Measurements from ENCODE around the gene GLIS1. TPM values are rescaled to one million over a fixed set of nuclear protein-coding genes. Genes with fewer than 3 reads are reported as not detected.

Gene GLIS1
- total RNA-seq, 1 donor from 2014 or later: 1.6 TPM

DNA sequence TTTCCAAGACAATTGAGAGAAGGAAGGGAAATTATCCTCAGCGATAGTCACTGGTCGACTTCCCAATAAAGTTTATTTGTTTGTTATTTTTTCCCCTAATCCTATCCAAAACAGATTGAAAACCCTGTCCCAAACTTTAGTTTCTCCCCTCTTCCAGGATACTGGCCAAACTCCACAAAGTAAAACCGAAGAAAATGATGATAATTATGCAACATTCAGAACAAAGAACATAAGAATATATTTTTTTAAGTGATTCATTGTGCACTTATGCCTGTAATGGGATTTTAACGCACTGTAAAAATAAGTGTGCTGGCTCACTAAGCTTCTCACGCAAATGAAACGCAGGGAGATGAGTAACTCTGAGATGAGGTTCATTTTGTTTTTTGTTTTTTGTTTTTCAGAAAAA lies 6.0 kb downstream of the GLIS1 start:
- H3K9me3 Mint-ChIP-seq: no peaks in the 10 kb centered on the region
- H3K4me3 Mint-ChIP-seq: no peak overlapping the region
- no peaks in the 10 kb centered on the region for H3K36me3 Mint-ChIP-seq
- H3K27me3 Mint-ChIP-seq (ENCODE audit: low read depth): peaks cover 65% of the 10 kb centered on the region
- H3K27ac Mint-ChIP-seq: no peak overlapping the region
- no peak for DNase-seq (ENCODE audit: low spot score in 2 of 2, unreplicated experiment in 2 of 2)
- peaks cover 35% of the 10 kb centered on the region for H3K4me1 Mint-ChIP-seq
- TF ChIP-seq, protein P1, sequence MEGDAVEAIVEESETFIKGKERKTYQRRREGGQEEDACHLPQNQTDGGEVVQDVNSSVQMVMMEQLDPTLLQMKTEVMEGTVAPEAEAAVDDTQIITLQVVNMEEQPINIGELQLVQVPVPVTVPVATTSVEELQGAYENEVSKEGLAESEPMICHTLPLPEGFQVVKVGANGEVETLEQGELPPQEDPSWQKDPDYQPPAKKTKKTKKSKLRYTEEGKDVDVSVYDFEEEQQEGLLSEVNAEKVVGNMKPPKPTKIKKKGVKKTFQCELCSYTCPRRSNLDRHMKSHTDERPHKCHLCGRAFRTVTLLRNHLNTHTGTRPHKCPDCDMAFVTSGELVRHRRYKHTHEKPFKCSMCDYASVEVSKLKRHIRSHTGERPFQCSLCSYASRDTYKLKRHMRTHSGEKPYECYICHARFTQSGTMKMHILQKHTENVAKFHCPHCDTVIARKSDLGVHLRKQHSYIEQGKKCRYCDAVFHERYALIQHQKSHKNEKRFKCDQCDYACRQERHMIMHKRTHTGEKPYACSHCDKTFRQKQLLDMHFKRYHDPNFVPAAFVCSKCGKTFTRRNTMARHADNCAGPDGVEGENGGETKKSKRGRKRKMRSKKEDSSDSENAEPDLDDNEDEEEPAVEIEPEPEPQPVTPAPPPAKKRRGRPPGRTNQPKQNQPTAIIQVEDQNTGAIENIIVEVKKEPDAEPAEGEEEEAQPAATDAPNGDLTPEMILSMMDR (IDR thresholded peaks at IDR 0.05; ENCODE audit: unreplicated experiment): no peak

DNA sequence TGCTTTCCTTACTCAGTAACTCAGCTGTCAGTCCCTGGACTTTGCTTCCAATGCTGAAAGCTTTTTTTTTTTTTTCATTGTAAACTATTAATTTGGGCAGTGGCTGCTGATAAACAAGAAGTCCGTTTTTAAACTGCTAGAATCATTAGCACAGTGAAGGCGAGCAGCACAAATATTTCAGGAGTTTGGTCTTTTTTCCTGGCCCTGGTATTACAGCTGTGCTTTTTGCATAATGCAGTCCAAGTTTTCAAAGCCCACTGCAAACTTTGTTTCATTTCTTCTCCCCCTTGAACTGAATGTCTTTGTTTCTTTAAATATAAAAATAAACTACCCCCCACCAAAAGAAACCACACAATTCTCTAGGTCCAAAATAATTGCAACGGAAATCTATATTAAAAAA lies 6.6 kb downstream of the GLIS1 start:
- Mint-ChIP-seq H3K27ac (no peak overlapping the region), H3K4me1 (peaks cover 35% of the 10 kb centered on the region), H3K27me3 (ENCODE audit: low read depth) (peaks cover 63% of the 10 kb centered on the region), H3K4me3 (no peak overlapping the region), H3K9me3 (no peaks in the 10 kb centered on the region), H3K36me3 (no peaks in the 10 kb centered on the region)
- TF ChIP-seq, protein P1 (IDR thresholded peaks at IDR 0.05; ENCODE audit: unreplicated experiment): no peak
- no peak for DNase-seq (ENCODE audit: low spot score in 2 of 2, unreplicated experiment in 2 of 2)

DNA sequence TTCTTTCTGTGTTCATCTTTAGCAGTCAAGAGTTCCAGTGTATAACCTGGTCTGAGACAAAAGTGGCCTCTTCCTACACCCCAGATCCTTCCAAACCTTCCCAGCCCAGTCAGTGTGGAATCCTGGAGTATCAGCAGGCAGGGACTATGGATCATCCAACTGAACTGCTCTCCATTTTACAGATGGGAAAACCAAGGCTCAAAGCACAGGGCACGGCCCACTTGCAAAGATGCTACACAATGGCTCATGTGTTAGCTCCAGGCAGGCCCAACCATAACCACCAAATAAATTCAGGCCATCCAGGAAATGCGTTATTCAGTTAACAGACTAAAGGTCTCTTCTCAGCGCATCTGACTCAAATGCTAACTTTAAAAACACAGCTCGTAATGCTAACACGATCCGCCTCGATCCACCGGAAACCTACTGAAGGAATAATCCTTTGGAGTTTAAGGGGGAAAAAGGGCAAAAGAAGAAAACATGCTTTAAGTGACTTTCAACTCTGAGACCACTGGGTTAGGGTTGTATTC lies 7.1 kb downstream of the GLIS1 start:
- no peak overlapping the region for H3K4me3 Mint-ChIP-seq
- TF ChIP-seq, protein P1 (IDR thresholded peaks at IDR 0.05; ENCODE audit: unreplicated experiment): no peak
- H3K4me1 Mint-ChIP-seq: peaks cover 35% of the 10 kb centered on the region
- peaks cover 57% of the 10 kb centered on the region for H3K27me3 Mint-ChIP-seq (ENCODE audit: low read depth)
- H3K36me3 Mint-ChIP-seq: no peaks in the 10 kb centered on the region
- no peaks in the 10 kb centered on the region for H3K9me3 Mint-ChIP-seq
- no peak for DNase-seq (ENCODE audit: low spot score in 2 of 2, unreplicated experiment in 2 of 2)
- H3K27ac Mint-ChIP-seq: no peak overlapping the region

DNA sequence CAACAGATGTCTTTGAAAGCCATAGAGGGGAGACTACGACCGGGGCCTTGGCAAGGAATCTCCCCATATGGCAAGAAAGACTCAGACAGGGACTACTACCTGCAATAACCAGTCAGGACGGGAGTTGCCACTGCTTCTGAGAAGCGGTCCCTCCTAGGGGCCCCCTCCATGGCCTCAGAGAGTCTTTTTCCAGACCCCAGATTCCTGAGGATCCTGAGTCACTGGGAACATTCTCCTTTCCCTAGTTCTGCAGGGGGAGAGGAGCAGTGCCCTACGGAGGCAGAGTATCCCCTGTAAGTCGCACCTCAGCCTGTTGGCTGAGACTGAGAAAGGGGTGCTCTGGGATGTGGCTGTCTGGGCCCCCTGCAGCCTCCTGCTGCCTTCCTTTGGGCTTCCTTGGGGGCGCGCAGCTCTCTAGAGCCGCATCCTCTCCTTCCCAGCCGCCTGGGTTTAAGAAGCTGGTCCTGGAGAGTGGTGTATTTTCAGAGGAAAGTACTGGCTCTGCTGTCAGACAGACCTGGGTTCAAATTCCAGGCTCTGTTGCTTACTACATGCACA lies 7.8 kb downstream of the GLIS1 start:
- peaks cover 35% of the 10 kb centered on the region for H3K4me1 Mint-ChIP-seq

DNA sequence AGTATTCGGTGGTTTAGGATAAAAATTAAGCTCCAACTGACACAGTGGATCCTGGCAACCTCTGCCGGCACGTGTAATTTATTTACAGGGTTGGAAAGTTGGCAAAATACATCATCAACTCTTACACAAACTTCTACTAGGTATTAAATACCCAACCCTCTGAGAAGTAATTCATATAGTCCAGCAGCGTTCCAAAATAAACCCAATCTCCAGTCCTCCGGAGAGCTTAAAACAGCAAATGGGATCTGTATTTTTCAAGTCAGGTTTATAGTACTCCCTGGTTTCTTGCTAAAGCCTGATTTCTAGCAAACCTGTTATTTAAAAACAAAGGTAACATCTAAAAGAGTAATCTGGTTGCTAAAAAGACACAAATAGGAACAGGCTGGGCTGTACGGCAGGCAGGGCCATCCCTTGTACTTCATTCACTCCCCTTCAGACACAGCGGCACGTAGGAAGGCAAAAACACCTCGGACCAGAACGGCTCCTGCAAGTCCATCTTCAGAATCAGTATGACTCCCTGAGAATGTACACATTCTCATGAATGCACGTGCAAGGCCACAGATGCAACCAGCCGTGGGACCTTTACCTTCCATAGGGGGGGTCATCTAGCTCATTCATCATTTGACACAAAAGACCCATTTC lies 8.6 kb downstream of the GLIS1 start:
- Mint-ChIP-seq H3K27me3 (ENCODE audit: low read depth) (peaks cover 42% of the 10 kb centered on the region), H3K27ac (no peak overlapping the region), H3K4me3 (no peak overlapping the region), H3K4me1 (peaks cover 35% of the 10 kb centered on the region), H3K9me3 (no peaks in the 10 kb centered on the region), H3K36me3 (no peaks in the 10 kb centered on the region)
- DNase-seq (ENCODE audit: low spot score in 2 of 2, unreplicated experiment in 2 of 2): no peak
- TF ChIP-seq, protein P1 (IDR thresholded peaks at IDR 0.05; ENCODE audit: unreplicated experiment): no peak

More for the DNA sequence above, 7.8 kb downstream of the GLIS1 start:
- no peaks in the 10 kb centered on the region for H3K9me3 Mint-ChIP-seq
- H3K27ac Mint-ChIP-seq: no peak overlapping the region
- TF ChIP-seq, protein P1 (IDR thresholded peaks at IDR 0.05; ENCODE audit: unreplicated experiment): no peak
- H3K36me3 Mint-ChIP-seq: no peaks in the 10 kb centered on the region
- no peak overlapping the region for H3K4me3 Mint-ChIP-seq
- no peak for DNase-seq (ENCODE audit: low spot score in 2 of 2, unreplicated experiment in 2 of 2)
- peaks cover 50% of the 10 kb centered on the region for H3K27me3 Mint-ChIP-seq (ENCODE audit: low read depth)

All from mesothelial cell of epicardium (in vitro differentiated cells).